Activated CD8-positive, alpha-beta T cell treated with anti-CD3 and anti-CD28 coated beads, Interleukin-2, amount 10 ng/mL, durations not matched to agents 7 days and 5 days (primary cell): Measurements from ENCODE around the gene TREH. TPM values are rescaled to one million over a fixed set of nuclear protein-coding genes. Genes with fewer than 3 reads are reported as not detected.
A peak's percentile ranks its signal among the peaks of the same experiment; 100 is the strongest.

Experiments
- ATAC-seq: fragments of 150-1000 bp; cut with Tn5 transposase; one replicate; pipeline ENCODE4 v1.10.0; 2021; ENCODE audit warnings: moderate library complexity
- CTCF ChIA-PET: fragments of 350-600 bp; sonication (Branson Sonifier 250); formaldehyde crosslinking; loops from one replicate; lab custom pipeline; 2021; ENCODE audit warnings: antibody characterized with exemption; lab: Charles Lee
- POLR2A ChIA-PET: fragments of 350-600 bp; sonication (Branson Sonifier 250); formaldehyde crosslinking; loops from one replicate; lab custom pipeline; 2021; ENCODE audit warnings: antibody characterized with exemption; lab: Charles Lee
- DNase-seq: peaks from one replicate; pipeline ENCODE4 v3.0.0-alpha.2; 2020
- H3K27ac Mint-ChIP-seq: one replicate; pipeline ENCODE4 v1.8.0; 2021; ENCODE audit warnings: mild to moderate bottlenecking, mixed read lengths
- H3K27me3 Mint-ChIP-seq: one replicate; pipeline ENCODE4 v1.8.0; 2021; ENCODE audit warnings: low read depth, mixed read lengths
- H3K36me3 Mint-ChIP-seq: one replicate; pipeline ENCODE4 v1.8.0; 2021; ENCODE audit warnings: low read depth, mixed read lengths
- H3K4me1 Mint-ChIP-seq: one replicate; pipeline ENCODE4 v1.8.0; 2021; ENCODE audit warnings: low read depth, mixed read lengths
- H3K4me3 Mint-ChIP-seq: one replicate; pipeline ENCODE4 v1.8.0; 2021; ENCODE audit warnings: mild to moderate bottlenecking, mixed read lengths
- H3K9me3 Mint-ChIP-seq: one replicate; pipeline ENCODE4 v1.8.0; 2022; ENCODE audit warnings: mixed read lengths; ENCODE audit not compliant: insufficient read depth
- microRNA-seq: library from miRNA; unstranded; fragments of <30 nt; microRNA quantifications from one replicate; pipeline ENCODE4 v1.2.0, GENCODE V29; 2022
- total RNA-seq, 2 experiments: library from RNA; stranded (reverse); gene quantifications; one replicate each; pipeline ENCODE4 v1.2.3, GENCODE V29; 2021

Gene TREH
- total RNA-seq, 2 experiments from 2014 or later: not detected

DNA sequence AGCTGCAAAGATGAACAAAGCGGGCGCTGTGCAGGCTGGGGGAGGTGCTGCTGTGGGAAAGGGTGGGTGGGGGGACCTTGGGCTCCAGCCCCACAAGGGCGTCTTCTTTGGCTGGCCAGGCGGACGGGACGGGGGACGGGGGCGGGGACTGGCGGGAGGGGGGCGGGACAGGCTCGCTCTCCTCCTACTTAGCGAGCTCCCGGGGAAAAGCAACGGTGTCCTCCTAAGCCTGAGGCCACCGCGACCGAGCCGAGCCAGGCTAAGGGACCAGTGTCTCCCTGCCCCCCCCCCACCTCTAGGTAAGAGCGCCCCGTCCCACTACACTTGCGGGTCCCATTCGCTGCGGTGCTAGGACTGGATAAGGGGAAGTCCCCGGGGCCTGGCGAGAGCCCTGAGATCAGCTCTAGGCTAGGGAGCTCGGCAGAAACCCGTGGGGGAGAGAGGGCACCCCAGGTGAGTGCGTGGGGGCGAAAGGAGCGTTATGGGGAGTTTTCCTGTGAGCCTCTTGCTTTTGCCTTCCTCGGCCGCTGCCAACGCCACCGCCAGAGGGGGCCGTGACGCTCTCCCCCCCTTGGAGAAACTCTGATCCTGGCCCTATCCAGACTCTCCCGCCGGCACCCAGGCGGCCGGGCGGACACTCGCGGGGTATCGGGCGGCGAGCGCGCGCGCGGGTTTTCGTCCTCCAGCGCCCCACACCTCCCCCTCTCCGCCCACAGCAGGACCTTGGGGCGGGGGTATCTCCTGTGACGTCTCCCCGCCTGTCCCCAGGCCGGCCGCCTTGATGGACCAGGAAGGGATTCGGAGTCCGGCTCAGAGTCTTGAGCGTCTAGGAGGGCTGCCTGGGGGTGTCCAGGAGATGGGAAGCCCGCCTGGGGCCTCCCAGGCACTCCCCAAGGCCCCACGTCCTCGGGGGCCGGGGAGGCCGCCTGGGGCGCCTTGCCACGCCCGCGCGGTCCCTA lies 71.8 kb downstream of the TREH start, which contains the start of gene PHLDB1:
PHLDB1 (plus strand) TSS at position 215 of the 959 bp plus-strand sequence. CDS start 6,222 bp downstream, outside the sequence.
- Mint-ChIP-seq H3K27me3 (peaks cover 23% of the 10 kb centered on the region), H3K4me1 (peaks cover 26% of the 10 kb centered on the region), H3K9me3 (no peaks in the 10 kb centered on the region), H3K27ac (no peak within 1 kb of the TSS), H3K36me3 (peaks cover 4% of the 10 kb centered on the region), H3K4me3 (peak within 1 kb of the TSS; percentile 67)
- DNase-seq (peak; percentile 52), ATAC-seq (peak; percentile 16)
- ChIA-PET POLR2A (interaction anchor here (0.9 kb wide), 1 partner anchor 35 kb away, joined by 3 read pairs; no protein-coding TSS in a partner anchor), CTCF (interaction anchor here (0.9 to 12.2 kb wide), 5 partner anchors 12 to 77 kb away, joined by 3 to 168 read pairs (median 4); no protein-coding TSS in a partner anchor)

Small RNA genes within 50 kb of the gene (microRNA-seq; reads per million reads assigned to microRNA genes)
- gene MIR6716: not detected

Other genes starting within 250 kb of the TREH start
- gene KMT2A, start 243.2 kb downstream of the TREH start, total RNA-seq: 10 to 100 TPM; 83.1 to 86.7 TPM
- gene TTC36, start 152.2 kb downstream of the TREH start, total RNA-seq: under 1 TPM; 0.37 to 0.99 TPM
- gene TMEM25, start 148.5 kb downstream of the TREH start, total RNA-seq: 1 to 10 TPM; 6.1 to 8.9 TPM
- gene IFT46, start 113.7 kb downstream of the TREH start, total RNA-seq: 10 to 100 TPM; 12.0 to 12.3 TPM
- gene ARCN1, start 107.2 kb downstream of the TREH start, total RNA-seq: 100 to 1,000 TPM; 106 to 109 TPM
- under 1 TPM; 0.63 to 0.76 TPM for gene PHLDB1, start 72.0 kb downstream of the TREH start, total RNA-seq
- 100 to 1,000 TPM; 143 to 152 TPM for gene DDX6, start 111.5 kb upstream of the TREH start, total RNA-seq
- under 1 TPM; 0.08 to 0.18 TPM for gene CXCR5, start 204.2 kb upstream of the TREH start, total RNA-seq
- gene BCL9L, start 246.3 kb upstream of the TREH start, total RNA-seq: 10 to 100 TPM; 70.0 to 70.6 TPM